NT2/D1 (cell line): ENCODE data around the gene MANSC4.
"Not testable (repeated sequence)": the region's sequence is repeated elsewhere in the genome, so short reads cannot be mapped to it uniquely, and the experiment has no call there.

Experiments used
- DNase-seq: peaks from one replicate; pipeline ENCODE4 v3.0.0-alpha.2; 2011; ENCODE audit warnings: low read depth, low spot score
- H3K27me3 ChIP-seq: 2 replicates; pipeline ENCODE4 v1.6.0; 2011; ENCODE audit warnings: mild to moderate bottlenecking; ENCODE audit not compliant: insufficient read length, insufficient read depth
- H3K36me3 ChIP-seq: 2 replicates; pipeline ENCODE4 v1.6.1; 2011; ENCODE audit warnings: mild to moderate bottlenecking, low read length, mixed read lengths; ENCODE audit not compliant: insufficient read depth, insufficient read length
- H3K4me1 ChIP-seq: 2 replicates; pipeline ENCODE4 v1.5.1; 2011; ENCODE audit not compliant: insufficient read depth, insufficient read length
- H3K4me3 ChIP-seq: 2 replicates; pipeline ENCODE4 v1.5.1; 2011; ENCODE audit warnings: low read depth; ENCODE audit not compliant: insufficient read length
- H3K9ac ChIP-seq: 2 replicates; pipeline ENCODE4 v1.6.0; 2011; ENCODE audit warnings: low read depth; ENCODE audit not compliant: insufficient read length
- H3K9me3 ChIP-seq: 2 replicates; pipeline ENCODE4 v1.5.1; 2011; ENCODE audit warnings: mild to moderate bottlenecking, low read length; ENCODE audit not compliant: insufficient read depth
- SUZ12 ChIP-seq: IDR thresholded peaks from 2 replicates; pipeline ENCODE4 v1.6.1; 2011; ENCODE audit not compliant: insufficient read length, insufficient read depth; ENCODE audit errors: extremely low read depth
- YY1 ChIP-seq: IDR thresholded peaks from 2 replicates; pipeline ENCODE4 v1.6.1; 2011; ENCODE audit not compliant: insufficient read length, insufficient read depth
- ZNF274 ChIP-seq: IDR thresholded peaks from 2 replicates; pipeline ENCODE4 v1.6.1; 2011; ENCODE audit warnings: mild to moderate bottlenecking, low read depth, low read length

MANSC4 gene

DNA sequence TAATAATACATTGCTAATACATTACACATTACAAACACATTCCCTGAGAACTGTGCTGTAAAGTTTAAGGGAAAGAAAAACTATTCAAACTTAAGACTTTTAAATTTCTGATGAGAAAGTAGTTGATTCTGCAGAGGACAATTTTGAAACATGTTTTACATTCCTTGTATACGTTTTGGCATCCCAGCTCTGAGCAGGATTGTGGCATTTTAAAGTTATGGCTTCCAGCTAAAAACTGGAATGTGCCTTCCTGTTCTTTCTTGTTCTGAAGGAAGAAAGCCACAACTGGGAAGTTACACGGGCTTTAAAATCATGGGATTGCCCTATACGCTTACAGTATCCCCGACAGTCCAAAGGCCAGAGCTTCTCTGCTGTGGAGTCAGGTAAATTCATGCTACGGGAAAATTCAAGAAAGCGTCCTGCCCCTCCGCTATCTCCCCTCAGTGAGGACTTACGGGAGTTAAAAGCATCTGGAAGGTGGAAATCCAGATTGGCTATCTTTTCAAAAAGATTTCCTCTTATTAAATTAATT lies 10.8 kb downstream of the MANSC4 start:
- H3K9me3 ChIP-seq: no peaks in the 10 kb centered on the region
- no peak overlapping the region for H3K4me3 ChIP-seq
- no peaks in the 10 kb centered on the region for H3K27me3 ChIP-seq
- no peak for DNase-seq
- H3K36me3 ChIP-seq: no peaks in the 10 kb centered on the region
- TF ChIP-seq YY1 (no peak), SUZ12 (no peak), ZNF274 (no peak)
- H3K4me1 ChIP-seq: no peaks in the 10 kb centered on the region
- no peak overlapping the region for H3K9ac ChIP-seq

DNA sequence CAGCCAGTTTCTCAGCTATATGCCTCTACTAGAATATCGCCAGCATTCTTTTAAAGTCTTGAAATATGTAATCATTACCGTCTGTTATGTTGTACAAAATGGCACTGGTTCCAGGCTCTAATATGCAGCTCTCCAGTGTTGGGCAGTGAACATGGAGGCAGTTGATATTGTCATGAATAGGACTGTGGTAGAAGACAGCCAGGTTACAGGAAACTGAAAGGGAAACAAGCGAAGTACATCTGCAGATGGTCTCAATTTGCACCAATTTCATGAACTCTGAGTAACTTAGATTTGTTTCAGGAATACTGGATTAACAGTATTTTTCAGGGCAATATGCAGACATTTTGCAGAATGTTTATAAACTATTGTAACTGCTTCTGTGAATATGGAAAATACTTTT lies 13.4 kb downstream of the MANSC4 start:
- peaks cover 2% of the 10 kb centered on the region for H3K4me1 ChIP-seq
- DNase-seq: no peak
- TF ChIP-seq YY1 (no peak), SUZ12 (no peak), ZNF274 (no peak)
- no peak overlapping the region for H3K4me3 ChIP-seq
- H3K9me3 ChIP-seq: no peaks in the 10 kb centered on the region
- no peaks in the 10 kb centered on the region for H3K36me3 ChIP-seq
- H3K27me3 ChIP-seq: no peaks in the 10 kb centered on the region
- H3K9ac ChIP-seq: no peak overlapping the region

DNA sequence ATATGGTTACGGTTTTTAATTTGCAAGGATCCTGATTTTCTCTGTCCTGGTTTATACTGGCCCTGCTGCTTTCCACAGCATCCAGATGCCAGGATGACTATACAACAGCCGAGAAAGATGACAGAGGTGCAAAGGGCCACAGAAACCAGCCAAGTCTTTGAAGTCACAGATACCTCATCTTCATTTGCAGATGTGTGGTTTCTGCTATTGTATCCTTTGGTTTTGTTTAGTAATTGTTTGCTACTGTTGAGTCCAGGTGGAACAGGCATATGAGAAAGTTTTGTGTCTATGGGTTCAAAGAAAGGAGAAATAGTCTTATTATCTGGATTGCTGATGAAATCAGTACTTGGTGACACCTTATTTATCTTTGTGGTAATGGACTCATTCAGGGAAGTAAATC lies 17.3 kb downstream of the MANSC4 start:
- TF ChIP-seq SUZ12: no peak
- TF ChIP-seq ZNF274: no peak
- no peak for TF ChIP-seq YY1

GRCh38 chr12:27756670-27757195 lies 23.3 kb downstream of the MANSC4 start:
- no peaks in the 10 kb centered on the region for H3K27me3 ChIP-seq
- DNase-seq: no peak
- H3K4me3 ChIP-seq: no peak overlapping the region
- no peaks in the 10 kb centered on the region for H3K9me3 ChIP-seq
- H3K36me3 ChIP-seq: peaks cover 50% of the 10 kb centered on the region
- H3K4me1 ChIP-seq: no peaks in the 10 kb centered on the region
- H3K9ac ChIP-seq: no peak overlapping the region
- TF ChIP-seq SUZ12 (no peak), YY1 (no peak), ZNF274 (no peak)

More for the DNA sequence above, 17.3 kb downstream of the MANSC4 start:
- no peaks in the 10 kb centered on the region for H3K9me3 ChIP-seq
- H3K4me1 ChIP-seq: peaks cover 2% of the 10 kb centered on the region
- H3K9ac ChIP-seq: no peak overlapping the region
- peaks cover 8% of the 10 kb centered on the region for H3K36me3 ChIP-seq
- no peak overlapping the region for H3K4me3 ChIP-seq
- H3K27me3 ChIP-seq: no peaks in the 10 kb centered on the region
- DNase-seq: no peak

GRCh38 chr12:27754795-27755194 lies 25.2 kb downstream of the MANSC4 start:
- Histone ChIP-seq H3K4me1 (no peaks in the 10 kb centered on the region), H3K9me3 (no peaks in the 10 kb centered on the region), H3K36me3 (peaks cover 60% of the 10 kb centered on the region), H3K4me3 (no peak overlapping the region), H3K9ac (no peak overlapping the region), H3K27me3 (no peaks in the 10 kb centered on the region)
- DNase-seq: no peak
- TF ChIP-seq ZNF274 (no peak), SUZ12 (no peak), YY1 (no peak)

GRCh38 chr12:27751386-27752047 lies 28.5 kb downstream of the MANSC4 start:
- H3K4me1 ChIP-seq: no peaks in the 10 kb centered on the region
- no peak overlapping the region for H3K4me3 ChIP-seq
- H3K36me3 ChIP-seq: peaks cover 62% of the 10 kb centered on the region
- no peaks in the 10 kb centered on the region for H3K27me3 ChIP-seq
- H3K9me3 ChIP-seq: no peaks in the 10 kb centered on the region
- TF ChIP-seq YY1: no peak
- no peak for TF ChIP-seq ZNF274
- no peak for TF ChIP-seq SUZ12
- DNase-seq: no peak
- H3K9ac ChIP-seq: no peak overlapping the region

- DNase-seq: no peak
Observed at GRCh38 chr12:27747111-27747820, 32.8 kb downstream of the MANSC4 start.

DNA sequence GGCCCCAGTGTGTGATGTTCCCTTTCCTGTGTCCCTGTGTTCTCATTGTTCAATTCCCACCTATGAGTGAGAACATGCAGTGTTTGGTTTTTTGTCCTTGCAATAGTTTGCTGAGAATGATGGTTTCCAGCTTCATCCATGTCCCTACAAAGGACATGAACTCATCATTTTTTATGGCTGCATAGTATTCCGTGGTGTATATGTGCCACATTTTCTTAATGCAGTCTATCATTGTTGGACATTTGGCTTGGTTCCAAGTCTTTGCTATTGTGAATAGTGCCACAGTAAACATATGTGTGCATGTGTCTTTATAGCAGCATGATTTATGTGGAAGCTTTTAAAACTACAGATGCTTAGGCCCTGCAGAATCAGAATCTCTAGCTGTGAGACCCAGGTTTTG lies 34.3 kb downstream of the MANSC4 start:
- H3K9me3 ChIP-seq, DNase-seq, H3K4me1 ChIP-seq, H3K27me3 ChIP-seq, H3K9ac ChIP-seq, H3K4me3 ChIP-seq: not testable (repeated sequence)
- H3K36me3 ChIP-seq: peaks cover 57% of the 10 kb centered on the region

More at GRCh38 chr12:27747111-27747820, 32.8 kb downstream of the MANSC4 start:
- no peak overlapping the region for H3K4me3 ChIP-seq
- peaks cover 55% of the 10 kb centered on the region for H3K36me3 ChIP-seq
- TF ChIP-seq SUZ12: no peak
- no peaks in the 10 kb centered on the region for H3K27me3 ChIP-seq
- no peaks in the 10 kb centered on the region for H3K4me1 ChIP-seq
- no peaks in the 10 kb centered on the region for H3K9me3 ChIP-seq
- no peak overlapping the region for H3K9ac ChIP-seq
